H9 (cell line): ENCODE results near the gene MEIS2. TPM values are rescaled to one million over a fixed set of nuclear protein-coding genes. Genes with fewer than 3 reads are reported as not detected.

Source experiments
- DNase-seq: peaks from one replicate; pipeline ENCODE4 v3.0.0-alpha.2; 2017
- H2AFZ ChIP-seq: one replicate; pipeline ENCODE4 v1.6.1; 2013; ENCODE audit warnings: mild to moderate bottlenecking, low read length, control low read depth, moderate library complexity
- H2AK5ac ChIP-seq: 2 replicates; pipeline ENCODE4 v1.6.1; 2013; ENCODE audit warnings: low read length, control low read depth, mixed read lengths; ENCODE audit not compliant: insufficient read length
- H2BK120ac ChIP-seq: one replicate; pipeline ENCODE4 v1.6.1; 2013; ENCODE audit warnings: low read depth, mild to moderate bottlenecking, low read length, control low read depth, inconsistent platforms; ENCODE audit not compliant: poor library complexity, severe bottlenecking
- H2BK12ac ChIP-seq: 2 replicates; pipeline ENCODE4 v1.6.1; 2013; ENCODE audit warnings: low read length, control low read depth, mixed read lengths, low read depth; ENCODE audit not compliant: insufficient read length
- H2BK15ac ChIP-seq: 2 replicates; pipeline ENCODE4 v1.6.1; 2013; ENCODE audit warnings: low read depth, low read length, control low read depth
- H2BK20ac ChIP-seq: one replicate; pipeline ENCODE4 v1.6.1; 2013; ENCODE audit warnings: low read depth, mild to moderate bottlenecking, low read length, control low read depth, inconsistent platforms; ENCODE audit not compliant: poor library complexity, severe bottlenecking
- H2BK5ac ChIP-seq: 2 replicates; pipeline ENCODE4 v1.6.1; 2013; ENCODE audit warnings: low read length, control low read depth, mixed read lengths; ENCODE audit not compliant: insufficient read length
- H3K14ac ChIP-seq: 2 replicates; pipeline ENCODE4 v1.6.1; 2013; ENCODE audit warnings: low read length, control low read depth; ENCODE audit not compliant: insufficient read depth
- H3K18ac ChIP-seq: 2 replicates; pipeline ENCODE4 v1.6.1; 2013; ENCODE audit warnings: low read depth, mild to moderate bottlenecking, mixed read lengths, low read length, control low read depth; ENCODE audit not compliant: insufficient read length
- H3K23ac ChIP-seq: 2 replicates; pipeline ENCODE4 v1.6.1; 2013; ENCODE audit warnings: low read length, control low read depth, mixed read lengths, low read depth; ENCODE audit not compliant: insufficient read length
- H3K23me2 ChIP-seq: 2 replicates; pipeline ENCODE4 v1.6.1; 2013; ENCODE audit warnings: low read depth, mild to moderate bottlenecking, mixed read lengths, low read length, control low read depth; ENCODE audit not compliant: insufficient read length, poor library complexity, severe bottlenecking
- H3K27ac ChIP-seq: 2 replicates; pipeline ENCODE4 v1.5.1; 2013; ENCODE audit warnings: low read length, control low read depth, mixed read lengths, low read depth; ENCODE audit not compliant: insufficient read length
- H3K27me3 ChIP-seq: 2 replicates; pipeline ENCODE4 v1.6.1; 2013; ENCODE audit warnings: low read length, control low read depth, inconsistent platforms; ENCODE audit not compliant: insufficient read depth
- H3K4ac ChIP-seq: 2 replicates; pipeline ENCODE4 v1.6.1; 2013; ENCODE audit warnings: low read depth, mild to moderate bottlenecking, control low read depth, inconsistent platforms, low read length, moderate library complexity
- H3K4me1 ChIP-seq: 2 replicates; pipeline ENCODE4 v1.6.1; 2013; ENCODE audit warnings: low read length, control low read depth, inconsistent platforms; ENCODE audit not compliant: insufficient read depth
- H3K4me2 ChIP-seq: 2 replicates; pipeline ENCODE4 v1.6.1; 2013; ENCODE audit warnings: low read length, control low read depth, mixed read lengths; ENCODE audit not compliant: insufficient read length, insufficient read depth
- H3K56ac ChIP-seq: 2 replicates; pipeline ENCODE4 v1.6.1; 2013; ENCODE audit warnings: low read depth, mild to moderate bottlenecking, mixed read lengths, low read length, control low read depth; ENCODE audit not compliant: insufficient read length
- H3K79me1 ChIP-seq: 2 replicates; pipeline ENCODE4 v1.6.1; 2013; ENCODE audit warnings: low read depth, mild to moderate bottlenecking, moderate library complexity, low read length, control low read depth, inconsistent platforms; ENCODE audit not compliant: insufficient read depth, poor library complexity, severe bottlenecking
- H3K79me2 ChIP-seq: 2 replicates; pipeline ENCODE4 v1.6.1; 2013; ENCODE audit warnings: low read length, control low read depth, inconsistent platforms; ENCODE audit not compliant: insufficient read depth
- H3K9ac ChIP-seq: 2 replicates; pipeline ENCODE4 v1.6.1; 2013; ENCODE audit warnings: low read length, control low read depth, mixed read lengths; ENCODE audit not compliant: insufficient read length; ENCODE audit errors: extremely low read depth
- H3K9me3 ChIP-seq: one replicate; pipeline ENCODE4 v1.6.1; 2013; ENCODE audit warnings: low read depth, low read length, inconsistent platforms; ENCODE audit not compliant: control insufficient read depth
- H3T11ph ChIP-seq: one replicate; pipeline ENCODE4 v1.6.1; 2013; ENCODE audit warnings: mild to moderate bottlenecking, low read length, control low read depth, inconsistent platforms
- H4K20me1 ChIP-seq: one replicate; pipeline ENCODE4 v1.6.1; 2013; ENCODE audit not compliant: control insufficient read depth, insufficient read length, insufficient read depth
- H4K5ac ChIP-seq: 2 replicates; pipeline ENCODE4 v1.6.1; 2013; ENCODE audit warnings: low read depth, mild to moderate bottlenecking, mixed read lengths, low read length, control low read depth; ENCODE audit not compliant: insufficient read length
- H4K8ac ChIP-seq: replicated peaks from 2 replicates; pipeline ENCODE4 v1.6.1; 2013; ENCODE audit warnings: low read length, control low read depth, mixed read lengths, low read depth; ENCODE audit not compliant: insufficient read length
- H4K91ac ChIP-seq: 2 replicates; pipeline ENCODE4 v1.6.1; 2013; ENCODE audit warnings: low read depth, mild to moderate bottlenecking, moderate library complexity, mixed read lengths, low read length, control low read depth; ENCODE audit not compliant: insufficient read length
- H3K27ac Mint-ChIP-seq, 3 experiments: 2 replicates in 2 of 3; 3 replicates in 1 of 3; pipeline ENCODE4 v1.8.0; 2020 to 2021; ENCODE audit warnings: mixed read lengths in 3 of 3, mild to moderate bottlenecking in 1 of 3, moderate library complexity in 1 of 3
- H3K27me3 Mint-ChIP-seq: 2 replicates; pipeline ENCODE4 v1.8.0; 2021; ENCODE audit warnings: low read depth, mild to moderate bottlenecking, moderate library complexity, mixed read lengths
- H3K36me3 Mint-ChIP-seq, 3 experiments: 2 replicates in 2 of 3; 3 replicates in 1 of 3; pipeline ENCODE4 v1.8.0; 2020 to 2021; ENCODE audit warnings: low read depth in 3 of 3, mixed read lengths in 3 of 3; ENCODE audit not compliant: insufficient read depth in 1 of 3
- H3K4me1 Mint-ChIP-seq, 2 experiments: 2 replicates each; pipeline ENCODE4 v1.8.0; 2020; ENCODE audit warnings: mixed read lengths in 2 of 2
- H3K4me3 Mint-ChIP-seq, 2 experiments: 2 replicates in 1 of 2; 3 replicates in 1 of 2; pipeline ENCODE4 v1.8.0; 2020 to 2021; ENCODE audit warnings: mild to moderate bottlenecking in 2 of 2, mixed read lengths in 2 of 2, moderate library complexity in 1 of 2
- H3K9me3 Mint-ChIP-seq, 2 experiments: 2 replicates in 1 of 2; 3 replicates in 1 of 2; pipeline ENCODE4 v1.8.0; 2020; ENCODE audit warnings: mild to moderate bottlenecking in 2 of 2, mixed read lengths in 2 of 2, moderate library complexity in 1 of 2
- WGBS: extraction: QIAGEN DNeasy Blood & Tissue Kit; methylation state at CpG from one replicate; pipeline ENCODE4 v1.1.7; 2013; ENCODE audit warnings: missing lambda C conversion rate, low lambda C conversion rate, mixed read lengths; ENCODE audit not compliant: insufficient read length; ENCODE audit errors: extremely low coverage; 5-methylcytosine and 5-hydroxymethylcytosine counted together
- total RNA-seq: library from RNA; stranded (reverse); gene quantifications from 2 replicates; pipeline ENCODE4 v1.2.1, GENCODE V29; 2021
- TF ChIP-seq, protein P1 (sequence below): fragments of 200-600 bp; sonication (generic); conservative IDR thresholded peaks from 3 replicates; pipeline ENCODE4 v1.8.0; 2021; ENCODE audit warnings: antibody characterized with exemption, mild to moderate bottlenecking

MEIS2 gene
- total RNA-seq, 1 experiment from 2014 or later: 0.35 TPM

DNA sequence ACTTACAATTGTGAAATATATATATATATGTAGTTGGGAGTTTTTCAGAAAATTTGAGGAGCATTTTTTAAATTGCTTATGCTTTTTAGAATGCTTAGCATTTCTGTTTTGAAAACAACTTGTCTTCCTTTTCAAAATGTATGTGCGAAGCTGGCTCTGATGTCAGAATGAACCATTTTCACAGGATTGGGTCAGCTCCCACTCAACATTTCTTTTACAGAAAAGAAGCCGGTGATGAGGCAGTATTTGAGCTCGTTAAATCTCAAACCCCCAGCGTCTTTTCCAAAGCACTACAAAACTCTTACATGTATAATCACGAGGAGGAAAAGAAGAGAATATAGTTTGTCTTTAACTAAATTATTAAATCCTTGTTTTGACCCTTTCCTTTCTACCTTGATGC is 225.4 kb downstream of the MEIS2 start:
- Histone ChIP-seq H4K5ac (no peak overlapping the region), H3K23me2 (peaks cover 17% of the 10 kb centered on the region), H3K27ac (no peak overlapping the region), H3K18ac (no peak overlapping the region), H3T11ph (no peak overlapping the region), H2BK120ac (no peak overlapping the region), H3K79me2 (no peaks in the 10 kb centered on the region), H3K4me2 (no peak overlapping the region), H3K14ac (no peak overlapping the region), H2AK5ac (no peak overlapping the region), H2BK20ac (no peak overlapping the region), H3K4me1 (no peaks in the 10 kb centered on the region), H2BK5ac (no peak overlapping the region), H3K27me3 (peaks cover 17% of the 10 kb centered on the region; the same call in 1 of the 2 replicates), H2AFZ (no peak overlapping the region), H2BK15ac (no peak overlapping the region), H3K79me1 (no peaks in the 10 kb centered on the region), H3K4ac (no peak overlapping the region), H4K20me1 (no peaks in the 10 kb centered on the region), H3K56ac (no peak overlapping the region), H3K9ac (no peak overlapping the region), H3K9me3 (no peaks in the 10 kb centered on the region), H3K23ac (no peak overlapping the region), H4K8ac (no peak overlapping the region), H4K91ac (no peak overlapping the region), H2BK12ac (no peak overlapping the region)
- Mint-ChIP-seq H3K9me3 (no peaks in the 10 kb centered on the region), H3K36me3 (no peaks in the 10 kb centered on the region), H3K4me3 (no peak overlapping the region), H3K27me3 (peaks cover 63% of the 10 kb centered on the region), H3K4me1 (peaks cover 28 to 30% of the 10 kb centered on the region in 2 experiments), H3K27ac (no peak overlapping the region)
- no CpG with 5 or more reads among the region's 5 CpGs for WGBS
- no peak for DNase-seq
- TF ChIP-seq, protein P1, sequence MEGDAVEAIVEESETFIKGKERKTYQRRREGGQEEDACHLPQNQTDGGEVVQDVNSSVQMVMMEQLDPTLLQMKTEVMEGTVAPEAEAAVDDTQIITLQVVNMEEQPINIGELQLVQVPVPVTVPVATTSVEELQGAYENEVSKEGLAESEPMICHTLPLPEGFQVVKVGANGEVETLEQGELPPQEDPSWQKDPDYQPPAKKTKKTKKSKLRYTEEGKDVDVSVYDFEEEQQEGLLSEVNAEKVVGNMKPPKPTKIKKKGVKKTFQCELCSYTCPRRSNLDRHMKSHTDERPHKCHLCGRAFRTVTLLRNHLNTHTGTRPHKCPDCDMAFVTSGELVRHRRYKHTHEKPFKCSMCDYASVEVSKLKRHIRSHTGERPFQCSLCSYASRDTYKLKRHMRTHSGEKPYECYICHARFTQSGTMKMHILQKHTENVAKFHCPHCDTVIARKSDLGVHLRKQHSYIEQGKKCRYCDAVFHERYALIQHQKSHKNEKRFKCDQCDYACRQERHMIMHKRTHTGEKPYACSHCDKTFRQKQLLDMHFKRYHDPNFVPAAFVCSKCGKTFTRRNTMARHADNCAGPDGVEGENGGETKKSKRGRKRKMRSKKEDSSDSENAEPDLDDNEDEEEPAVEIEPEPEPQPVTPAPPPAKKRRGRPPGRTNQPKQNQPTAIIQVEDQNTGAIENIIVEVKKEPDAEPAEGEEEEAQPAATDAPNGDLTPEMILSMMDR: no peak
